ENCODE data around the gene ADK. TPM values are rescaled to one million over a fixed set of nuclear protein-coding genes. Genes with fewer than 3 reads are reported as not detected.

The ADK gene
- total RNA-seq, 1 donor from 2014 or later: 53.7 TPM

DNA sequence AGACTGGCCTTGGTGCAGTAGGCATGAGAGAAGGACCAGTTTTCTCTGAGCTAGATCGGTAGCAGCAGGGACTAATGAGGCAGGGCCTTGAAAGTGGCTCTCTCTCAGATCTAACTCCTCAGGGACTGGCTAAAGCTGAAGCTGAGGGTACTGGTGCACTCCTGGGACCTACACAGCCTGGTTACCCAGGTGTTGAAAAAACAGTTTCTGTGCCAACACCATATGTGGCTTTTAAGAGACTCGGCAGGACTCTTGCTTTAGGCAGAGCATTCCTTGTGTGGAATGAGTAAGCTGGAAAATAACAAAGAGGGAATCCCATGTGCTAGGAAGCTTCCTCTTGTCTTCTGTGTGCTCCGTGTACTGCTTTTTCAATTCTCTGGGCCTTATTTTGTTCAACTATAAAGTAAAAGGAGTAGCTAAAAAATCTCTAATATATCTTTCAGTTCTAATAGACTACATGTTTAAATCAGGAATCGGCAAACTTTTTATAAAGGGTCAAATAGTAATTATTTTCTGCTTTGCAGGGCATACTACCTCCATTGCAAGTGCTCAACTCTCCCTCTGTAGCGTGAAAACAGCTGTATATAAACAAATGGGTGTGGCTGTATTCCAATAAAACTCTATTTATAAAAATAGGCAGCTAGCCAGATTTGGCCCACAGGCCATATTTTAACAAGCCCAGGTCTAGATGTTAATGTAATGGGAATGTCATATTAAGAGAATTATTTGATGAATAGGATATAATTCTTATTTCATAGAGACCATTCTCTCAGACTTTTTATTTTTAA lies 489.3 kb downstream of the ADK start:
- H3K27me3 ChIP-seq (ENCODE audit: control insufficient read depth, insufficient read depth, low read length): no peaks in the 10 kb centered on the region
- FAIRE-seq: no peak

DNA sequence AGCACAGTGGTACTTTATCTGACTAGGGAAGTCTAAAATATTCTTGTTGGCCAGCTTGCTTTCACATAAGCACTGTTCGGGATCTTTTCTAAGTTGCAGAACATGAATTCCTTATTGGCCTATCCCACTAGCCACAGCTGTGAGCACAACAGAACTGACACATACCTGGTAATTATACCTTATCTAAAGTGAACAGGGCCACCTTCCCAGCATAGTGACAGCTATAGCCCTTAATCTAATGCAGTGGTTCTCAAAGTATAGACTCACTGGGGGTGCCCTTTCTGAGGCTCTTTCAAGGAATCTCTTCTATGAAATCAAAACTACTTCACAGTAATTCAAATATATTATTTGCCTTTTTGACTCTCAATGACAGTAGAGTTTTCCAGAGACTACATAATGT lies 490.6 kb downstream of the ADK start:
- TF ChIP-seq, protein P1, sequence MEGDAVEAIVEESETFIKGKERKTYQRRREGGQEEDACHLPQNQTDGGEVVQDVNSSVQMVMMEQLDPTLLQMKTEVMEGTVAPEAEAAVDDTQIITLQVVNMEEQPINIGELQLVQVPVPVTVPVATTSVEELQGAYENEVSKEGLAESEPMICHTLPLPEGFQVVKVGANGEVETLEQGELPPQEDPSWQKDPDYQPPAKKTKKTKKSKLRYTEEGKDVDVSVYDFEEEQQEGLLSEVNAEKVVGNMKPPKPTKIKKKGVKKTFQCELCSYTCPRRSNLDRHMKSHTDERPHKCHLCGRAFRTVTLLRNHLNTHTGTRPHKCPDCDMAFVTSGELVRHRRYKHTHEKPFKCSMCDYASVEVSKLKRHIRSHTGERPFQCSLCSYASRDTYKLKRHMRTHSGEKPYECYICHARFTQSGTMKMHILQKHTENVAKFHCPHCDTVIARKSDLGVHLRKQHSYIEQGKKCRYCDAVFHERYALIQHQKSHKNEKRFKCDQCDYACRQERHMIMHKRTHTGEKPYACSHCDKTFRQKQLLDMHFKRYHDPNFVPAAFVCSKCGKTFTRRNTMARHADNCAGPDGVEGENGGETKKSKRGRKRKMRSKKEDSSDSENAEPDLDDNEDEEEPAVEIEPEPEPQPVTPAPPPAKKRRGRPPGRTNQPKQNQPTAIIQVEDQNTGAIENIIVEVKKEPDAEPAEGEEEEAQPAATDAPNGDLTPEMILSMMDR (IDR thresholded peaks at IDR 0.05; ENCODE audit: insufficient read depth, low read length, severe bottlenecking): no peak
- no peaks in the 10 kb centered on the region for H3K27me3 ChIP-seq (ENCODE audit: control insufficient read depth, insufficient read depth, low read length)
- H3K36me3 ChIP-seq (ENCODE audit: control insufficient read depth, insufficient read depth, low read length): no peaks in the 10 kb centered on the region
- FAIRE-seq (no peak), DNase-seq (ENCODE audit: low read depth) (no peak)
- H3K4me3 ChIP-seq (ENCODE audit: low read depth, low read length): no peak overlapping the region

More for the DNA sequence above, 489.3 kb downstream of the ADK start:
- TF ChIP-seq, protein P1 (IDR thresholded peaks at IDR 0.05; ENCODE audit: insufficient read depth, low read length, severe bottlenecking): no peak
- H3K36me3 ChIP-seq (ENCODE audit: control insufficient read depth, insufficient read depth, low read length): no peaks in the 10 kb centered on the region
- H3K4me3 ChIP-seq (ENCODE audit: low read depth, low read length): no peak overlapping the region
- DNase-seq (ENCODE audit: low read depth): no peak

DNA sequence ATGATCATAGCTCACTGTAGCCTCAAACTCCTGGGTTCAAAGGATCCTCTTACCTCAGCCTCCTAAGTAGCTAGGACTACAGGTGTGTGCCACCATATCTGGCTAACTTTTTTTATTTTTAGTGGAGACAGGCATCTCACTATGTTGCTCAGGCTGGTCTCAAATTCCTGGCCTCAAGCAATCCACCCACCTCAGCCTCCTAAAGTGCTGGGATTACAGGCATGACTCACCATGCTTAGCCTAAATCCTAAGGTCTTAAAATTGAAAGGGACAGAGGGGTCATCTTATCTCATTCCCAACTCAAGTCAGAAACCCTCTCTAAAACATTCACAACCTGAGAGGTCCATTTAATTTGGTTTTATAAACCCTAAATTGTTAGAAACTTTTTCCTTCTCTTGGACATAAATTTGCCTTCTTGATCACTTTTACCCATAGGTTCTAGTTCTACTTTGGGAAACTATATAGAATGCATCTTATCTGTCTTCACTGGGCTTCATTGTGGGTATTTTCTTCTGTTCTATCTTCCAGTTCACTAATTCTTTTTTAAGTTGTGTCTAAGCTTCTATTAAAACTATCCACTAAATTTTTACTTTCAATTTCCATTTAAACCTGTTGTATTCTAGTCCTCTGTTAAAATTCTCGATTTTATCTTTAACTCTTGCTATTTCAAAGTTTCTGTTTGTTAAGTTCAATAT lies 492.0 kb downstream of the ADK start:
- no peak for FAIRE-seq
- Histone ChIP-seq H3K27me3 (ENCODE audit: control insufficient read depth, insufficient read depth, low read length) (no peaks in the 10 kb centered on the region), H3K4me3 (ENCODE audit: low read depth, low read length) (no peak overlapping the region), H3K36me3 (ENCODE audit: control insufficient read depth, insufficient read depth, low read length) (no peaks in the 10 kb centered on the region)
- DNase-seq (ENCODE audit: low read depth): peak; percentile 8
- TF ChIP-seq, protein P1 (IDR thresholded peaks at IDR 0.05; ENCODE audit: insufficient read depth, low read length, severe bottlenecking): no peak

DNA sequence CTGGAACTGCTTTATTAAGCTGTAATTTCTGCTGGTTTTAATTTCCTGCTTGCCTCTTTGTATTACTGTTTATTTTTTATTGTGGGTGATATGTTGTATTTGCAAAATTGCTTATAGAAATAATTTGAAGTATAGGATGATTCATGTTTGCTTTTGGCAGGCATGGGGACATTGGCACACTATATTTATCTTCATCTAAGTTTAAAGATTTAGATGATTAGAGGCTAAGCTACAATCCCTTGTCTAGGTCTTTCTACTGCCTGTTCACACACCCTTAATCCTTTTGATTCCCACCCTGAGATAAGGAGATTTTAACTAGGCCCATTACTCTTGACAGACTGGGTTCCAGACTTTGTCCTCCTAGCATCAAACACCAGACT lies 492.6 kb downstream of the ADK start:
- Histone ChIP-seq H3K4me3 (ENCODE audit: low read depth, low read length) (no peak overlapping the region), H3K36me3 (ENCODE audit: control insufficient read depth, insufficient read depth, low read length) (no peaks in the 10 kb centered on the region), H3K27me3 (ENCODE audit: control insufficient read depth, insufficient read depth, low read length) (no peaks in the 10 kb centered on the region)
- FAIRE-seq: no peak
- TF ChIP-seq, protein P1 (IDR thresholded peaks at IDR 0.05; ENCODE audit: insufficient read depth, low read length, severe bottlenecking): no peak
- DNase-seq (ENCODE audit: low read depth): no peak

DNA sequence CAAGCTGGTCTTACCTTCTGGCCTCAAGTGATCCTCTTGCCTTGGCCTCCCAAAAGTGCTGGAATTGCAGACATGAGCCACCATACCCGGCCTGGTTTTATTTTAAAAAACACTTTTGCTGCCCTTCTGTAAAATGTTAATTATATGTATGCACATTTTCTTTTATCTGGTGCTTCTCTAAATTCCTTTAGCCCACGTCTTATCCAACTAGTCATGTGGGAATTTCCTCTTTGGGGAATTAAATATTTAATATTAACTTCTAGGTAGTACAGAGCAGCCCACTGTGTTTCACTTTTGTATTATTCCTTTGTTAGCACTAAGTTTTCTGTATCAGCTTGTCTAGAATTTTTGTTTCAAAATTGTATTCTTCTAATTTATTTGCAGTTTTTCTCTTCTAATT lies 493.7 kb downstream of the ADK start:
- FAIRE-seq: no peak
- TF ChIP-seq, protein P1 (IDR thresholded peaks at IDR 0.05; ENCODE audit: insufficient read depth, low read length, severe bottlenecking): no peak
- no peak overlapping the region for H3K4me3 ChIP-seq (ENCODE audit: low read depth, low read length)
- no peaks in the 10 kb centered on the region for H3K36me3 ChIP-seq (ENCODE audit: control insufficient read depth, insufficient read depth, low read length)
- no peak for DNase-seq (ENCODE audit: low read depth)
- no peaks in the 10 kb centered on the region for H3K27me3 ChIP-seq (ENCODE audit: control insufficient read depth, insufficient read depth, low read length)

Measured in bronchial epithelial cell (primary cell).